ENCODE data around the gene CCDC107.

CCDC107 gene

GRCh38 chr9:35708146-35708545 is 50.1 kb downstream of the CCDC107 start:
- no peak for DNase-seq

DNA sequence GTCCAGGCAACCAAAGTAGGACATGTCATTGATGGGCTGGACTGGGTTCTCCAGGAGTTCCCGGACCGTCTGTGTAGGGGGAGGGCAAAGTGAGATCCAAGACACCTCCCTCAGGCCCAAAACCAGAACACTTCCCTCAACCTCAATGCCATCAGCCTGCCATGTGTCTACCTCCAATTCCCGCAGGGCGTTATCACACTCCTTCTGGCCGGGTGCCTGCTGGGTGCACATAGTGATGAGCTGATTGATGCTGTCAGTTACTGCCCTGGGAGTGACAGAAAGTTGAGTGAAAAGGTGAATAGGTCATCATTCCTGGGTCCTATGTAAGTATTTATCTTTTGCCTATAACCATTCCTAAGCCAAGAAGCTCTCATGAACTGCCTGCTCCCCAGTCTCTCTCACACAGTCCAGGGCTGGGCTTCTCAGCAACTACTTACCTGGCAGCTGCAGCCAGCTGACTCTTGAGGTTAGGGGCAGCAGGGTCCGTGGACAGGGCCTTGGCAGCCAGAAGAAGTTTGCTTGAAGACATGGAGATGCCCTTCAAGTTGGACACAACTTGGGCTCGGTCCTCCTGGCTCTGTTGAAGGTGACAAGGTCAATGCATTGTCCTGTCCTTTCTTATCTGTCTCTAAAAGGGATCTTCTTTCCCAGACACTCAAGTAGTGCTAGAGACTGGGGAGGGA is 52.9 kb downstream of the CCDC107 start:
- DNase-seq = no peak

Measured in activated CD8-positive, alpha-beta memory T cell treated with anti-CD3 and anti-CD28 coated beads, Interleukin-2, amount 50 U/mL, for 4 hours (primary cell).